OCI-LY1 (cell line): Measurements from ENCODE around the gene RAB3A.
A peak's percentile ranks its signal among the peaks of the same experiment; 100 is the strongest.

Experiments
- H2AFZ ChIP-seq: fragments of 200-600 bp; sonication (generic), shearing (Covaris generic); 2 replicates; pipeline ENCODE4 v1.6.0; 2014; ENCODE audit warnings: antibody characterized with exemption, mild to moderate bottlenecking, low read length
- H3F3A ChIP-seq: fragments of 200-600 bp; sonication (generic), shearing (Covaris generic); 2 replicates; pipeline ENCODE4 v1.6.0; 2014; ENCODE audit warnings: mild to moderate bottlenecking, antibody characterized with exemption, low read length, moderate library complexity; ENCODE audit not compliant: insufficient read depth
- H3K27ac ChIP-seq: fragments of 200-600 bp; sonication (generic); 2 replicates; pipeline ENCODE4 v1.5.1; 2014; ENCODE audit warnings: low read length, mixed run types, mild to moderate bottlenecking, low read depth; ENCODE audit not compliant: poor library complexity, severe bottlenecking
- H3K27me3 ChIP-seq: fragments of 200-600 bp; sonication (generic); 2 replicates; pipeline ENCODE4 v1.6.0; 2014; ENCODE audit warnings: antibody characterized with exemption, mild to moderate bottlenecking, low read length, moderate library complexity; ENCODE audit not compliant: insufficient read depth
- H3K36me3 ChIP-seq: fragments of 200-600 bp; sonication (generic); 2 replicates; pipeline ENCODE4 v1.6.1; 2014; ENCODE audit warnings: mild to moderate bottlenecking, antibody characterized with exemption, low read length, moderate library complexity, mixed read lengths; ENCODE audit not compliant: insufficient read depth
- H3K4me1 ChIP-seq: fragments of 200-600 bp; sonication (generic); 2 replicates; pipeline ENCODE4 v1.5.1; 2014; ENCODE audit warnings: mild to moderate bottlenecking, low read length, moderate library complexity; ENCODE audit not compliant: insufficient read depth, severe bottlenecking
- H3K4me2 ChIP-seq: fragments of 200-600 bp; sonication (generic), shearing (Covaris generic); 2 replicates; pipeline ENCODE4 v1.6.1; 2014; ENCODE audit warnings: low read length
- H3K4me3 ChIP-seq: fragments of 200-600 bp; sonication (generic); 2 replicates; pipeline ENCODE4 v1.5.1; 2014; ENCODE audit warnings: low read length, low read depth, mild to moderate bottlenecking, mixed read lengths; ENCODE audit not compliant: poor library complexity, severe bottlenecking
- H3K79me2 ChIP-seq: fragments of 200-600 bp; shearing (Covaris generic); 2 replicates; pipeline ENCODE4 v1.6.1; 2016; ENCODE audit warnings: mixed run types, low read length, mixed read lengths; ENCODE audit not compliant: insufficient read depth
- H3K9ac ChIP-seq: fragments of 200-600 bp; sonication (generic), shearing (Covaris generic); 2 replicates; pipeline ENCODE4 v1.6.1; 2014; ENCODE audit warnings: mild to moderate bottlenecking, low read length, mixed read lengths
- H3K9me2 ChIP-seq: fragments of 200-600 bp; sonication (generic), shearing (Covaris generic); 2 replicates; pipeline ENCODE4 v1.6.1; 2014; ENCODE audit warnings: low read depth, mild to moderate bottlenecking, low read length, mixed read lengths
- H3K9me3 ChIP-seq: fragments of 200-600 bp; shearing (Covaris generic); 2 replicates; pipeline ENCODE4 v1.6.1; 2014; ENCODE audit warnings: low read length, mixed read lengths
- H4K20me1 ChIP-seq: fragments of 200-600 bp; sonication (generic), shearing (Covaris generic); 2 replicates; pipeline ENCODE4 v1.6.0; 2016; ENCODE audit warnings: mild to moderate bottlenecking, low read length; ENCODE audit not compliant: insufficient read depth
- CTCF ChIP-seq: fragments of 200-600 bp; sonication (generic), shearing (Covaris generic); IDR thresholded peaks from 2 replicates; pipeline ENCODE4 v1.5.1; 2017; ENCODE audit warnings: mild to moderate bottlenecking, antibody characterized with exemption, low read length, moderate library complexity, mixed read lengths
- EZH2 ChIP-seq: fragments of 200-600 bp; sonication (generic), shearing (Covaris generic); IDR thresholded peaks from 2 replicates; pipeline ENCODE4 v1.8.0; 2017; ENCODE audit warnings: borderline replicate concordance, mixed run types, mild to moderate bottlenecking, antibody characterized with exemption, low read length, moderate library complexity, mixed read lengths

RAB3A gene

DNA sequence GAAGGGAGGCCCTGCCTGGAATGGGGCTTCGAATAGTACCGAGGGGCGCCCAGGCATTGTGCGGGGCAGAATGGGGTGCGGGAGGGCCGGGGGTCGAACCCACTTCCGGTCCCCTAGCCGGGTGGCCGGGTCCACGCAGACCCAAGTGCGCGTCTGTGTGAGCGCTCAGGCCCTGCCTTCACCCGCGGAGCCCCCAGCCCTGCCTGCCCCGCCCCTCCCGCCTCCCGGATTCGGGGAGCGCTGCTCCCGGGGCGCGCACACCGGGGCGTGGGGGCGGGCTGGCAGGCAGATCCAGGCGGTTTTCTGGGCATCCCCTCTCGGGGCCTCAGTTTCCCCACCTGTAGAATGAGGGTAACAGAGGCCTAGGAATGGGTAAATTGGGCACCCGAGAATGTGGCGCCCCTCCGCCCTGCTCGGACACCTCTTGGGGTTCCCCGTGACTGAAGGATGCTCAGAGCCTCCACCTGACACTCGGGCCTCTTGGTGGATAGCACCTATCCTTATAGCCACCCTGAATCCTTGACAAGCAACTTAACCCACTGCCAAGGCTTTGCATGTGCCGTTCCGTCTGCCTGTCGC, 50.2 kb downstream of the RAB3A start:
- TF ChIP-seq CTCF (no peak), EZH2 (no peak)
- Histone ChIP-seq H4K20me1 (no peaks in the 10 kb centered on the region), H3K9ac (peak overlapping the region; percentile 85), H3K4me2 (peak overlapping the region; percentile 77), H2AFZ (no peak overlapping the region), H3K27me3 (no peaks in the 10 kb centered on the region), H3K9me3 (no peaks in the 10 kb centered on the region), H3F3A (no peaks in the 10 kb centered on the region), H3K79me2 (no peaks in the 10 kb centered on the region), H3K36me3 (peaks cover 17% of the 10 kb centered on the region; the same call in 1 of the 2 replicates), H3K9me2 (no peaks in the 10 kb centered on the region), H3K4me1 (peaks cover 45% of the 10 kb centered on the region), H3K27ac (peak overlapping the region; percentile 40), H3K4me3 (peak overlapping the region; percentile 93)

- Histone ChIP-seq H3K4me3 (peak within 1 kb of the TSS; percentile 93), H3K9me3 (no peaks in the 10 kb centered on the region), H3K9ac (peak within 1 kb of the TSS; percentile 85), H3K79me2 (no peaks in the 10 kb centered on the region), H3K4me2 (peak within 1 kb of the TSS; percentile 77), H3K36me3 (peaks cover 17% of the 10 kb centered on the region; the same call in 1 of the 2 replicates), H3K27ac (peak within 1 kb of the TSS; percentile 93), H3F3A (no peaks in the 10 kb centered on the region), H3K4me1 (peaks cover 43% of the 10 kb centered on the region), H3K9me2 (no peaks in the 10 kb centered on the region), H3K27me3 (no peaks in the 10 kb centered on the region), H2AFZ (no peak within 1 kb of the TSS), H4K20me1 (no peaks in the 10 kb centered on the region)
- TF ChIP-seq CTCF = no peak
- no peak for TF ChIP-seq EZH2
These were observed 50.9 kb downstream of the RAB3A start, which contains the start of gene PIK3R2 for GRCh38 chr19:18152817-18153555. TSS of gene PIK3R2 (plus strand) at chr19:18153163. CDS start at chr19:18155880, 2,717 bp downstream.

DNA sequence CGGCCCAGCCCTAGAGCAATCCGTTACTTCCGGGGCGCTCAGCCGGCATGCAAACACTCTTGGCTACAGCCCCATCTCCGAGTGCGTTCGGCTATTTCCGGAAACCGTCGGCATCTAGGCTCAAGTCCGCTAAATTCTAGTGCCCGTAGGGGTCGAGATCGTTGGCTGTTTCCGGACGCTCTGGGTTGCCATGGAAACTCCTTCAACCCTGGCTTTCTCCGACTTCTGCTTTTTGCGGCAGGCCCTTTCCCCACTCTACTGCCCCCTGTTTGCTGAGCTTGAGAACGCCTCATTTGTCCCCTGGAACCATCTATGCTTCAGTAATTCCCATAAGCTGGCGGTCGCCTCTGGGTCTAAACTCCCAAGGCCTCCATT, 51.4 kb downstream of the RAB3A start:
- TF ChIP-seq CTCF (peak; percentile 87), EZH2 (no peak)
- Histone ChIP-seq H3K27me3 (no peaks in the 10 kb centered on the region), H4K20me1 (no peaks in the 10 kb centered on the region), H3K36me3 (peaks cover 21% of the 10 kb centered on the region), H2AFZ (no peak overlapping the region), H3K79me2 (no peaks in the 10 kb centered on the region), H3K9me3 (no peaks in the 10 kb centered on the region), H3K4me3 (peak overlapping the region; percentile 93), H3K27ac (peak overlapping the region; percentile 93), H3F3A (no peaks in the 10 kb centered on the region), H3K4me1 (peaks cover 38% of the 10 kb centered on the region), H3K4me2 (peak overlapping the region; percentile 77), H3K9me2 (no peaks in the 10 kb centered on the region), H3K9ac (peak overlapping the region; percentile 85)
